Hypothalamus (tissue), 51 donors: ENCODE results near the gene PSMC3.

ENCODE experiments used
- DNase-seq, 51 donors: peaks; one replicate each; lab custom pipeline; 2025; lab: John Stamatoyannopoulos, UW

PSMC3 gene

GRCh38 chr11:47414685-47415070 lies 11.6 kb downstream of the PSMC3 start:
- no peak for DNase-seq

- DNase-seq: peak in 1 of 51 donors; percentile 39
Measured at GRCh38 chr11:47413908-47414684, 12.1 kb downstream of the PSMC3 start.

GRCh38 chr11:47413351-47413750 lies 12.9 kb downstream of the PSMC3 start:
- no peak for DNase-seq

- DNase-seq: peak in 20 of 51 donors; percentile 19 to 64 (median 46)
Measured at GRCh38 chr11:47411884-47412746, 14.1 kb downstream of the PSMC3 start.

GRCh38 chr11:47410370-47411264 lies 15.6 kb downstream of the PSMC3 start:
- no peak for DNase-seq

- DNase-seq: no peak
Measured at GRCh38 chr11:47409440-47410369, 16.5 kb downstream of the PSMC3 start.

- peak in 7 of 51 donors; percentile 36 to 72 (median 59) for DNase-seq
Measured at GRCh38 chr11:47408598-47409439, 17.4 kb downstream of the PSMC3 start.

- peak; percentile 53 to 96 (median 93) for DNase-seq
Measured at GRCh38 chr11:47407746-47408590, 18.3 kb downstream of the PSMC3 start, which contains the start of gene SLC39A13. Gene SLC39A13 (plus strand): TSS chr11:47408590. CDS start chr11:47410095, 1,505 bp downstream.

GRCh38 chr11:47406896-47407745 lies 19.1 kb downstream of the PSMC3 start:
- peak in 10 of 51 donors; percentile 19 to 66 (median 32) for DNase-seq

GRCh38 chr11:47403571-47403970 lies 22.7 kb downstream of the PSMC3 start:
- no peak for DNase-seq

- DNase-seq: no peak
Measured at GRCh38 chr11:47403135-47403534, 23.1 kb downstream of the PSMC3 start.

- DNase-seq: no peak
Measured at GRCh38 chr11:47400768-47401279, 25.4 kb downstream of the PSMC3 start.

GRCh38 chr11:47399860-47400767 lies 26.1 kb downstream of the PSMC3 start:
- DNase-seq: peak in 2 of 51 donors; percentile 21 to 23

- DNase-seq: no peak
Measured at GRCh38 chr11:47398551-47398950, 27.7 kb downstream of the PSMC3 start.

GRCh38 chr11:47398011-47398410 lies 28.2 kb downstream of the PSMC3 start:
- no peak for DNase-seq

GRCh38 chr11:47396049-47396320 lies 30.3 kb downstream of the PSMC3 start:
- DNase-seq: no peak
